K562 treated with DMSO at 1 percent for 12 hours (cell line): ENCODE results near the gene RELN. TPM values are rescaled to one million over a fixed set of nuclear protein-coding genes. Genes with fewer than 3 reads are reported as not detected.

Source experiments
- total RNA-seq: library from RNA; unstranded; fragments of 300-600 nt; gene quantifications from 2 replicates; pipeline ENCODE4 v1.2.3, GENCODE V29; 2022; ENCODE audit not compliant: insufficient read depth

Gene RELN
- total RNA-seq, result 0.73 and 5.5 TPM in 2 replicates

DNA sequence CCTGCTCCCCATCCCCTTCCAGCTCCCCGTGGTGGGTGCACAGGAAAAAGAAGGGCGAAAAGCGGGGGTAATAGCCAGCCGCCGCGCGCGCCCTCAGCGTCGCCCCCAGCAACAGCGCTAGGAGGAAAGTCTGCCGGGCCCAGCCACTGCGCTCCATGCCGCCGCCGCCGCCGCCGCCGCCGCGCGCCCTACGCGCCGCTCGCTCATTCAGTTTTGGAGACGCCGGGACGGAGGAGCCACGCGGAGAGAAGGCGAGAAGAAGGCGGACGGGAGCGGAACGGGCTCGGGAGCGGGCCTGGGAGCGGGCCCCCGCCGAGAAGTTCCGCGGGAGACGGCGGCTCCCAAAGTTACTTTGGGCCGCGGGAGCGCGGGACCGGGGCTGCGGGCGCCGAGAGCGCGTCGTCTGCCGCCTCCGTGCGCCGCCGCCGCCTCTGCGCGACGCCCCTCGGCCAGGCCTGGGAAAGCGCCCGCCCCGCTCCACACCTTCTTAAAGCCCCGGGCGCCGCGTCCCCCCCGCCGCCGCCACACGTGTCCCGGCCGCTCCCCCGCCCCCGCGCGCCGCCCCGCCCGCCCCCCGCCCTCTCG is at the start of gene RELN:
Gene RELN, minus strand, starts transcription at position 459 of the 585 bp plus-strand sequence. Its CDS starts 302 bp downstream, at position 157.

DNA sequence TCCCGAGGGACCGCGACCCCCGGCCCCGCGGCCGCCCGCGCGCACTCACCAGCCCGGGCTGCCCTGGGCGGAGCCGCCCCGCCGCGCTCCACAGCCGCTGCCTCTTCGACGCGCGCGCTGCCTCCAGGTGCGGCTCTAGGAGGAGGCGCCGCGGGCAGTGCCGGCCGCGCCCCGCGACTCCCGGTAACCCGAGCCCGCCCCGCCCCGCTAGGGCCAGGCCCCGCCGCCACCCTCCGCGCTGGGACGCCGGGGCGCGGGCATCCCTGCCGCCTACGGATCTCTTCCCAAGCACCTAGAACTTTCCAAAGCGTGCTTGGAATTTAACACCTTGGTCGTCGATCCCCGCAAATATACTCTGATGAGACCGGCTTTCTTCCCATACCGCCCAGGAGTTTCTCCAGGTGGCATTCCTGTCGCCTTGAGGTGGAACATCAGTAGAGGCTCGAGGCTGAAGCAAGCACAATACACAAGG is 543.4 kb downstream of the RELN start, which contains the start of gene SLC26A5:
Gene SLC26A5, minus strand, starts transcription at position 159 of the 472 bp plus-strand sequence. CDS start 24,693 bp downstream, outside the sequence.

Other genes starting within 250 kb of the RELN start
- 12.5 and 18.6 TPM in 2 replicates for gene ORC5, start 218.4 kb upstream of the RELN start, total RNA-seq